Stimulated activated CD4-positive, alpha-beta T cell treated with anti-CD3 and anti-CD28 coated beads, Interleukin-2, amount 100 ng/mL, for 24 hours (primary cell): Measurements from ENCODE around the gene LYG2.
"Not testable (repeated sequence)": the region's sequence is repeated elsewhere in the genome, so short reads cannot be mapped to it uniquely, and the experiment has no call there.

ENCODE experiments used
- DNase-seq, 2 donors: peaks; one replicate each; pipeline ENCODE4 v3.0.0-alpha.2; 2020

The LYG2 gene

DNA sequence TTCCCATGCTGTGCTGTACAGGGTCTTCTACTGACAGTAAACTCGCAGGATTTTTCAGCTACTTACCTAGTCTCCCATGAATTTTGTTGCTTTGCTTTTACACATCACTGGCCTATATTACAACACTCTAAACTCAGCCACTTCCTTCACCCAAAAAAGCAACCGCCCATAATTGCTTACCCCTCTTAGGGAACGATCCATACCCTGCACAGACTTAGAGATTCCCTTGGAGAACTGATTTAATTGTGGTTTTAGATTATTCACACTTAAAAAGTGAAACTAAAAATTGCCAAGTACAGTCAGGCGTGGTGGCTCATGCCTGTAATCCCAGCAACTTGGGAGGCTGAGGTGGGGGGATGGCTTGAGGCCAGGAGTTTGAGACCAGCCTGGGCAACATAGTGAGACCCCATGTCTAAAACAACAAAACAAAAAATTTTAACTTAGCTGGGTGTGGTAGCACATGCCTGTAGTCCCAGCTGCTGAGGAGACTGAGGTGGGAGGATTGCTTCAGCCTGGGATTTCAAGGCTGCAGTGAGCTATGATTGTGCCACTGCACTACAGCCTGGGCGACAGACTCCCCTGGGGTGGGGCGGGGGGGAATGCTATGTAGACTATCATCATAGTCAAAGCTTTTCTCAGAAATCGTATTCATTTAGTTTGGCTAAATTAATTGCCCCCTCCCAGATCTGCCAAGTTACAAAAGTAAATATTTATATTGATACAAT is 55.2 kb downstream of the LYG2 start:
- no peak for DNase-seq

DNA sequence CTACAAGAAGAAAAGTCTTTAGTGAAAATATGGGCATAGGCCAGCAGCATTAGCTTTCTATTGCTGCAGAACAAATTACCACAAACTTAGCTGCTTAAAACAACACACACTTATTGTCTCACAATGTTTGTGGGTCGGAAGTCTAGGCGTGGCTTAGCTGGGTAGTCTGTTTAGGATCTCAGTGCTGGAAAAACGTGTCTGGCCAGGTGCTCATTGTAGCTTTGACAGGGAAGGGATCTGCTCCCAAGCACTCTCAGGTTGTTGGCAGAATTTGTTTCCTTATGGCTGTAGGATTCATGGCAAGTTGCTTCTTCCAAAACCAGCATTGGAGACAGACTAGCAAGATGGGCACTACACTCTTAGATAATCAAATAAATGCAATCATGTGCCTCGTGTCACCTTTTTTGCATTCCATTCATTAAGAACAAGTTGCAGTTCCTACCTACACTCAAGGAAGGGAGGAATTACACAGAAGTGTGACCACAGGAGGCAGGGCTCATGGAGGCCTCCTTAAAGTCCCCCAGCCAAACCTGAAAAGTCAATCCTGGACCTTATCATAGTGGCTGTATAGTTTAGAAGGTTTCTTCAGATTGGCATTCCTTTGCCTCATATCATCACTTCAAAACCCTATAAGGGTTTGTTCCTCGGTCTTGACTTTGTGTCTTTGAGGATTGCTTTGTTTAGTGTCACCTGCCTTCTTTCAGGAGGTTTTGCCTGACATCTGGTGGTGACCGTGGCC is 57.2 kb downstream of the LYG2 start:
- no peak for DNase-seq

GRCh38 chr2:99192364-99192763 is 63.1 kb downstream of the LYG2 start:
- DNase-seq, result not testable (repeated sequence)
